SK-N-SH treated with all-trans-retinoic acid at 6 μM for 48 hours (cell line): Measurements from ENCODE around the gene NFASC.

Source experiments
- CREB5 ChIP-seq: fragments of 250-450 bp; sonication (Bioruptor Pico); IDR thresholded peaks from 2 replicates; pipeline ENCODE4 v1.5.1; 2020; ENCODE audit warnings: low read depth, mild to moderate bottlenecking, moderate library complexity
- PATZ1 ChIP-seq: fragments of 250-450 bp; sonication (Bioruptor Pico); IDR thresholded peaks from 2 replicates; pipeline ENCODE4 v1.8.0; 2020; ENCODE audit warnings: mild to moderate bottlenecking, moderate library complexity, borderline replicate concordance
- PPARA ChIP-seq: fragments of 250-450 bp; sonication (Bioruptor Pico); IDR thresholded peaks from 2 replicates; pipeline ENCODE4 v1.5.0; 2020; ENCODE audit warnings: mild to moderate bottlenecking, borderline replicate concordance
- ZFP3 ChIP-seq: fragments of 250-450 bp; sonication (Bioruptor Pico); IDR thresholded peaks from 2 replicates; pipeline ENCODE4 v1.5.0; 2020; ENCODE audit warnings: mild to moderate bottlenecking, moderate library complexity
- ZNF8 ChIP-seq: fragments of 450-650 bp; formaldehyde crosslinking; IDR thresholded peaks from 2 replicates; pipeline ENCODE4 v1.5.0; 2020; ENCODE audit warnings: mild to moderate bottlenecking, moderate library complexity

GRCh38 chr1:204872262-204872881, 1.7 kb downstream of the NFASC start:
- TF ChIP-seq ZNF8 (CRISPR knock-in tag) (no peak), PPARA (no peak), CREB5 (no peak), PATZ1 (CRISPR knock-in tag) (no peak), ZFP3 (CRISPR knock-in tag) (no peak)
